Measurements from ENCODE around the gene SCFD2. TPM values are rescaled to one million over a fixed set of nuclear protein-coding genes. Genes with fewer than 3 reads are reported as not detected.

Gene SCFD2
- 35.9 and 44.1 TPM in 2 replicates for total RNA-seq

DNA sequence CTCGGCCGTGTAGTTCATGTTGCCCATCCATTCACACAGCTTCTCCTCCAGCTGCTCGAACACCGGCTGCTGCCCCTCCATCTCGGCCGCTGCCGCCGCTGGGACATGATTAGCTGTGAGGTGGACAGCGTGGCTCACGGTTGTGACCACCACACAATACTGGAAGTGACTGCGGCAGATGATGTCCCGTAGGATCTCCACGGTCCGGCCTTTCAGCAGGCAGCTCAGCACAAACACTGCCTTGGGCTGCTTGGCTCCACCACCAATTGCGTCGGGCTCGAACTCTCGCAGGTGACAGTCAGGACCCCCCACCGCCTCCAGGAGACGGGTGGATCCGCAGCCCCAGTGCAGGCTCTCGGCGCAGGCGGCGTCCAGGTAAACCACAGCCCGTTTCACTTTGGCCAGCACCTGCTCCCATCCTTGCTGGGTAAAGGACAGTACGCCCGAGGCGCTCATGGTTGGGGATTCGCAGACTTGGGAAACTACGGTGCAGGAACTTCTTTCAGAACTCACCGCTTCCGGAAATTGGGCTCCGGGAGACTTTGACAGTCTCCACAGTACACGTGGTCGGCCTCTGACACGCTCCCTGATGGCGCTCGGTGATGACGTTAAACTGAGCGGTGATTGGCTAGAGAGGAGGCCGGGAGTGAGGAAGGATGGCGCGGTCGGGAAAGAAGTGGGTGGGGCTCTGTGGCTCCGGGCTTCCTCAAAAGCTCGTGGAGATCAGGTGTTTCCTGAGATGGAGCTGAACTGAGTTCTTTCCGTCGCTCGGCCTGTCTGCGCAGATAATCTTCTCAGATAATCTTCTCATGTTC lies at the start of gene SCFD2:
TSS of gene SCFD2 (minus strand) at position 576 of the 815 bp plus-strand sequence.

DNA sequence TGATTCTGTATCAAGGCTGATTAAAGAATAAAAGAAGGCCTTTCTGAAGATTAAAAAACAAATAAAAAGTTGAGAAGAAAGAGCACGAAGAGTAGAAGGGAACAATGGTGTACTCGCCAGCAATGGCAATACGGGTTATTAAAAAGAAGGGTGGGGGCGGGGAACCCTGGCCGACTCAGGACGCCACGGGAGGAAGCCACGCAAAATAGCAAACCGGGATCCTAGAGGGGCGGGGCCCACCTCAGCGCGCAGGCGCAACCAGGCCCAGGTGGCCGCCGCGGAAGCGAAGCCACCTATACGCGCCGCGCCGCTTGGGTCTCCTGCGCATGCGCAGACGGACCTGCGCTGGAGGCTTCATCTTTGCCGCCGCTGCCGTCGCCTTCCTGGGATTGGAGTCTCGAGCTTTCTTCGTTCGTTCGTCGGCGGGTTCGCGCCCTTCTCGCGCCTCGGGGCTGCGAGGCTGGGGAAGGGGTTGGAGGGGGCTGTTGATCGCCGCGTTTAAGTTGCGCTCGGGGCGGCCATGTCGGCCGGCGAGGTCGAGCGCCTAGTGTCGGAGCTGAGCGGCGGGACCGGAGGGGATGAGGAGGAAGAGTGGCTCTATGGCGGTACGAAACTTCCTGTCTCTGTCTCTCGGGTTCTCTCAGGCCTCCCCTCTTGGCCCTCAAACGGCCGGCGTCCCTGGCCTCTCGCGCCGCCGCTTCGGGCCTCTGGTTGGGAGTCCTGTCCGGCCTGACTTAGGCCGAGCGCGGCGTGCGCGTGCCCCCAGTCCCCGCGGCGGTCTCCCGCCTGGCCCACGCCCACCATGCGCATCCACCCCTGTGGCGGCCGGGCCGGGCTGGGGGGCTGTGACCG lies 11.7 kb upstream of the SCFD2 start, which contains the start of gene FIP1L1:
TSS of gene FIP1L1 (plus strand) at position 323 of the 852 bp plus-strand sequence. CDS start at position 521, 198 bp downstream.

DNA sequence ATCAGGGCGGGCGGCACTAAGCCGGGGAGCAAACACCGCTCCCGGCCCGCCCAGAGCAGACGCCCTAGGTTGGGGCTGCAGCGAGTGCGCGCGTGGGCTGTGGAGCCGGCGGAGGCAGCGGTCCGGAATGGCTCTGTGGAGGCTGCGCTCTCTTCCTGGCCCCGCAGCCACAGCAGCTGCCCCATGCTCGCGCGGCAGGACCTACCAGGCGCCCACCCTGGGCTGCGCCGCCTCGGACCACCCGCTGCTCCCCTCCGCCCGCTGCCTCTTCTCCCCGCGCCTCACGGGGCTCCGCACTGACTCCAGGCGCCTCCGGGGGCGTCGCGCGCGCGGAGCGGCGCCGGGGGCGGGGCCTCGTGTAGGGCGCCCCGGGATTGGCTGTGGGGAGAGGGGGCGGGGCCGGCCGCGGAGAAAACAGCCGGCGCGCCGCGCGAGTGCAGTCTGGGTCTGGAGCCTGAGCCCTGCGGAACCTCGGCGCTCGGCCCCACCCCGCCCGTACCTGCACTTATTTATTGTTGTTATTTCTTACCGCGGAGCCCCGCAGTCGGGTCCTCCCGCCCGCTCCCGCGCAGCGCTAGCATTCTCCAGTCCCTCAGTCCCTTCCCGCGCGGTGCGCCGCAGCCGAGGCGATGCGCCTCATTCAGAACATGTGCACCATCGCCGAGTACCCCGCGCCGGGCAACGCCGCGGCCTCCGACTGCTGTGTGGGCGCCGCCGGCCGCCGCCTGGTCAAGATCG lies 503.8 kb downstream of the SCFD2 start, which contains the start of gene RASL11B:
TSS of gene RASL11B (plus strand) at position 439 of the 738 bp plus-strand sequence. CDS start at position 630, 191 bp downstream.

Small RNA genes within 50 kb of the gene (small RNA-seq; reads per million reads assigned to genes)
- gene RNU6-310P: not detected

Other genes starting within 250 kb of the SCFD2 start
- gene FIP1L1, start 11.6 kb upstream of the SCFD2 start, total RNA-seq: 78.9 and 98.3 TPM in 2 replicates
- gene LNX1, start 225.4 kb upstream of the SCFD2 start, total RNA-seq: 10.1 and 11.1 TPM in 2 replicates

Data from hair follicle dermal papilla cell (primary cell).